NCI-H1048 (cell line): ENCODE measurements around the gene TBCD.

Experiments used
- DNase-seq: peaks from one replicate; lab custom pipeline; 2025; lab: John Stamatoyannopoulos, UW

Gene TBCD

GRCh38 chr17:82925336-82925735, 173.5 kb downstream of the TBCD start:
- DNase-seq: no peak

GRCh38 chr17:82926081-82926480, 174.2 kb downstream of the TBCD start:
- DNase-seq: no peak

GRCh38 chr17:82926716-82927115, 174.9 kb downstream of the TBCD start:
- no peak for DNase-seq

GRCh38 chr17:82927311-82927660, 175.4 kb downstream of the TBCD start:
- no peak for DNase-seq

- no peak for DNase-seq
Observed at GRCh38 chr17:82927661-82928601, 176.1 kb downstream of the TBCD start.

- no peak for DNase-seq
Observed at GRCh38 chr17:82929011-82929622, 177.3 kb downstream of the TBCD start.

GRCh38 chr17:82929676-82930042, 177.8 kb downstream of the TBCD start:
- no peak for DNase-seq

GRCh38 chr17:82930043-82930923, 178.4 kb downstream of the TBCD start:
- no peak for DNase-seq

GRCh38 chr17:82930924-82931698, 179.2 kb downstream of the TBCD start:
- DNase-seq: no peak

GRCh38 chr17:82931699-82932517, 180.0 kb downstream of the TBCD start:
- no peak for DNase-seq

GRCh38 chr17:82932518-82933310, 180.8 kb downstream of the TBCD start:
- DNase-seq: no peak

- DNase-seq: no peak
Observed at GRCh38 chr17:82933911-82934310, 182.0 kb downstream of the TBCD start.

GRCh38 chr17:82935966-82936767, 184.3 kb downstream of the TBCD start:
- no peak for DNase-seq

GRCh38 chr17:82936768-82937171, 184.9 kb downstream of the TBCD start:
- DNase-seq: no peak

- no peak for DNase-seq
Observed at GRCh38 chr17:82937411-82938371, 185.8 kb downstream of the TBCD start.

GRCh38 chr17:82938486-82938872, 186.6 kb downstream of the TBCD start:
- no peak for DNase-seq

- DNase-seq: no peak
Observed at GRCh38 chr17:82938873-82939620, 187.2 kb downstream of the TBCD start.
